Measurements from ENCODE around the gene C19orf25. TPM values are rescaled to one million over a fixed set of nuclear protein-coding genes. Genes with fewer than 3 reads are reported as not detected.

The C19orf25 gene
- total and polyA plus RNA-seq, 4 donors = 24.1 to 42.6 (median 34.5) TPM

- Histone ChIP-seq H3K36me3 (ENCODE audit: control insufficient read depth in 4 of 4, insufficient read depth in 4 of 4, low read length in 4 of 4) (no peaks in the 10 kb centered on the region), H3K27me3 (ENCODE audit: control insufficient read depth in 3 of 3, insufficient read depth in 3 of 3, low read length in 2 of 3) (no peaks in the 10 kb centered on the region), H3K9me3 (ENCODE audit: control insufficient read depth in 4 of 4, insufficient read depth in 3 of 4, low read length in 3 of 4) (no peaks in the 10 kb centered on the region), H3K4me3 (no peak overlapping the region), H3K27ac (ENCODE audit: low read depth in 1 of 2, low read length in 1 of 2) (no peak overlapping the region), H3K4me1 (ENCODE audit: control insufficient read depth in 5 of 5, insufficient read depth in 5 of 5, low read length in 5 of 5) (peaks cover 0 to 3% (median 0%) of the 10 kb centered on the region in 5 donors), H3K9ac (ENCODE audit: insufficient read depth in 1 of 2, low read length in 2 of 2) (no peak overlapping the region)
- no peak for DNase-seq
- ATAC-seq (ENCODE audit: insufficient read depth, low FRiP score) = no peak
- no peak for TF ChIP-seq CTCF (IDR thresholded peaks at IDR 0.05; ENCODE audit: control extremely low read depth, extremely low read depth)
- WGBS, 2 donors = 90 to 95% methylated on average over 23 of the region's 23 CpGs
These were observed 5.0 kb upstream of the C19orf25 start for GRCh38 chr19:1483979-1484428.

GRCh38 chr19:1483131-1483978, 4.3 kb upstream of the C19orf25 start:
- no peak for ATAC-seq (ENCODE audit: insufficient read depth, low FRiP score)
- 90 to 95% methylated on average over 66 to 77 of the region's 77 CpGs for WGBS, 2 donors
- no peak for DNase-seq
- no peaks in the 10 kb centered on the region for H3K27me3 ChIP-seq (ENCODE audit: control insufficient read depth in 3 of 3, insufficient read depth in 3 of 3, low read length in 2 of 3)
- H3K36me3 ChIP-seq (ENCODE audit: control insufficient read depth in 4 of 4, insufficient read depth in 4 of 4, low read length in 4 of 4) = no peaks in the 10 kb centered on the region
- no peak for TF ChIP-seq CTCF (IDR thresholded peaks at IDR 0.05; ENCODE audit: control extremely low read depth, extremely low read depth)
- H3K4me3 ChIP-seq = no peak overlapping the region
- no peak overlapping the region for H3K27ac ChIP-seq (ENCODE audit: low read depth in 1 of 2, low read length in 1 of 2)
- peaks cover 0 to 6% (median 0%) of the 10 kb centered on the region in 5 donors for H3K4me1 ChIP-seq (ENCODE audit: control insufficient read depth in 5 of 5, insufficient read depth in 5 of 5, low read length in 5 of 5)
- H3K9me3 ChIP-seq (ENCODE audit: control insufficient read depth in 4 of 4, insufficient read depth in 3 of 4, low read length in 3 of 4) = no peaks in the 10 kb centered on the region
- H3K9ac ChIP-seq (ENCODE audit: insufficient read depth in 1 of 2, low read length in 2 of 2) = no peak overlapping the region

GRCh38 chr19:1482361-1483130, 3.5 kb upstream of the C19orf25 start:
- no peaks in the 10 kb centered on the region for H3K27me3 ChIP-seq (ENCODE audit: control insufficient read depth in 3 of 3, insufficient read depth in 3 of 3, low read length in 2 of 3)
- no peak overlapping the region for H3K9ac ChIP-seq (ENCODE audit: insufficient read depth in 1 of 2, low read length in 2 of 2)
- WGBS, 2 donors = 84 to 87% methylated on average over 37 of the region's 37 CpGs
- H3K4me3 ChIP-seq = no peak overlapping the region
- no peaks in the 10 kb centered on the region for H3K36me3 ChIP-seq (ENCODE audit: control insufficient read depth in 4 of 4, insufficient read depth in 4 of 4, low read length in 4 of 4)
- peaks cover 0 to 12% (median 0%) of the 10 kb centered on the region in 5 donors for H3K4me1 ChIP-seq (ENCODE audit: control insufficient read depth in 5 of 5, insufficient read depth in 5 of 5, low read length in 5 of 5)
- no peaks in the 10 kb centered on the region for H3K9me3 ChIP-seq (ENCODE audit: control insufficient read depth in 4 of 4, insufficient read depth in 3 of 4, low read length in 3 of 4)
- no peak overlapping the region for H3K27ac ChIP-seq (ENCODE audit: low read depth in 1 of 2, low read length in 1 of 2)
- DNase-seq (no peak), ATAC-seq (ENCODE audit: insufficient read depth, low FRiP score) (no peak)
- no peak for TF ChIP-seq CTCF (IDR thresholded peaks at IDR 0.05; ENCODE audit: control extremely low read depth, extremely low read depth)

Measured in lung (tissue), 12 donors.